Amniotic stem cell (primary cell): ENCODE data around the gene PPIE.
"Not testable (repeated sequence)": the region's sequence is repeated elsewhere in the genome, so short reads cannot be mapped to it uniquely, and the experiment has no call there.

Source experiments
- DNase-seq: peaks from one replicate; lab custom pipeline; 2025; lab: John Stamatoyannopoulos, UW

Gene PPIE

DNA sequence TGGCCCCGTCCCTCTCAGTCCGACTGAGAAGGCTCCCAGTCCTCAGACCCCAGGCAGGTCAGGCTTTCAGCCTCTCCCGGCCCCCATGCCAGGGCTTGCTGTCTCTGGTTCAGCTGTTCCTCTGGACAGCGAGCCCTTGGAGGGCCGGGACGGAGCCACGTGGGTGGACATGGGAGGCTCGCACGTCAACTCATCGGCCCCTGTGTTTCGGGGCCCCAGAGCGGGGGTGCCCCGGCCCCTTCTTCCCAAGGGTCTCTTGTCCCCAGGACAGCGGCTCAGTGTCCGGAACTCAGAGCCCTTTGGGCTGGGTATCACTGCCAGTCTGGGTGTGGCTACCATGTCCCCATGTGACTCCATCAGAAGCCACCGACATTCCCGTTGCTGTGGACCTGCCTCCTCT, 39.2 kb downstream of the PPIE start:
- DNase-seq = not testable (repeated sequence)

DNA sequence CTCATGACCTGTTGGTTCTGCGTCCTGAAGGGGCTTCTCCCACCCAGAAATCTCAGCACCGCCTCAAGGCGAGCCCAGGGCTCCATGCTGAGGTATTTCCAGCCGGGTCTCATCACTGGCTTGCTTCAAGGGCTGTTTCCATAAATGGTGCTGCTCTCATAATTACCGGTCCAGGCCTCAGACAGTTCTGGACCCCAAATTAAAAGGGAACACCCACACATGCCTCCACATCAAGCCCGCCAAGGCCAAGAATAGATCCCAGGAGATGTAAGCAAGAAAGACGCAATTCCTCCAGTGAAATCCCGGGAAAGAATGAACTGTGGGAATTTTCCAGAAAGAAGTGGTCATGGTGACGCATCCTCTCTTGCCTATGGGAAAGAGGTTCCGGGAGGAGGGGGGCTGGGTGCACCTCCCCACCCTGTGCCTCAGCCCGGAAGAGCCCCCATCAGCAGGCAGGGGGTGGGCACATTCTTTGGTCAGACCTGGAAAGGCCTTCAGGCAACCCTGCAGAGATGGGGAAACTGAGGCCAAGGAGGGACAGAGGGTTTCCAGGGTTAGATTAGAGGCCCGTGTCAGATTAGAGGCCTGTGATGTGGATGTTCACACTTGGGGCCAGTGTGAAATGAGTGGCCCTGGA, 39.9 kb downstream of the PPIE start:
- not testable (repeated sequence) for DNase-seq

GRCh38 chr1:39779137-39779536, 40.5 kb downstream of the PPIE start:
- no peak for DNase-seq

GRCh38 chr1:39779821-39780220, 41.1 kb downstream of the PPIE start:
- DNase-seq = no peak

DNA sequence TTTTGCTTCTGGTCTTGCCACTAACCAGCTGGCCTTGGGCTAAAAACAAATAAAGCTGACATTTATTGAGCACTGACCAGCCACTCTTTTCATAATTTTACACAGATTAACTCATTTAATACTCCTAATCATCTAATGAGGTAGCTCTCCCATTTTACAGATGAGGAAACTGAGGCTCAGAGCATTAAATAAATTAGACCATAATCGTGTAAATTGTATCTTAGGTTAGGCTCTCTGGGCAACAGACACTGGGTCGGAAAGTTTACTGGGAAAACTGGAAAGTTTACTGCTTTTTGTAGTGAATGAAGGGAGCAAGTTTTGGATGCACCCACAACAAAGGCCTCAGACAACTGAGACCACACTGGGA, 42.6 kb downstream of the PPIE start:
- DNase-seq = no peak

GRCh38 chr1:39782103-39782502, 43.4 kb downstream of the PPIE start:
- DNase-seq = no peak

DNA sequence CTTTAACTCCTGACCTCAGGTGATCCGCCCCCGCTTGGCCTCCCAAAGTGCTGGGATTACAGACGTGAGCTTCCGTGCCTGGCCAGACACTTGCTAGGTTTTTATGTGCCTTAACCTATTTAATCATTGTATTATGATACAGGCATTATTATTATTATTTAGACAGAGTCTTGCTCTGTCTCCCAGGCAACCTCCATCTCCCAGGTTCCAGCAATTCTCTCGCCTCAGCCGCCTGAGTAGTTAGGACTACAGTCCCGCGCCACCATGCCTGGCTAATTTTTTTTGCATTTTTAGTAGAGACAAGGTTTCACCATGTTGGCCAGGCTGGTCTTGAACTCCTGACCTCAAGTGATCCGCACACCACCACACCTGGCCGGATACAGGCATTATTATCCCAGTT, 44.0 kb downstream of the PPIE start:
- not testable (repeated sequence) for DNase-seq

- DNase-seq = not testable (repeated sequence)
These were observed 47.8 kb downstream of the PPIE start for GRCh38 chr1:39786303-39787107.

GRCh38 chr1:39787108-39787375, 48.4 kb downstream of the PPIE start:
- not testable (repeated sequence) for DNase-seq

DNA sequence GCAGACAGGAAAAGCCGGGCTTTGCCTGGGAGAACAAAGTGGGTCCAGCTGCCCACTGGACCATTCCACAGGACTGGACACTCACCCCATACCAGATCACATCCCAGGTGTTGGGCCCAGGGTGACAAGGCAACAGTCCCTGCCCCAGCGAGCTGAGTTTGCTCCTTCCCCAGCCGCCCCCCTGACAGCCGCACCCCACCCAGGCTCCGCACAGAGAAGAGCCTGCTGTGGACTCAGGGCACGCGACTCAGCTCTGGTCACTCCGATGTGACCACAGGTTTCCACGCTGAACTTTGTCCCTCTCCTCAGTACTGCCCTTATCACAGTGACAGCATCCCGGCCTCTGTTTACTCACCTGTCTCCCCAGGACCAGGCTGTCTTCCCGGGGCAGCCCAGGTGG, 48.8 kb downstream of the PPIE start:
- DNase-seq = no peak

DNA sequence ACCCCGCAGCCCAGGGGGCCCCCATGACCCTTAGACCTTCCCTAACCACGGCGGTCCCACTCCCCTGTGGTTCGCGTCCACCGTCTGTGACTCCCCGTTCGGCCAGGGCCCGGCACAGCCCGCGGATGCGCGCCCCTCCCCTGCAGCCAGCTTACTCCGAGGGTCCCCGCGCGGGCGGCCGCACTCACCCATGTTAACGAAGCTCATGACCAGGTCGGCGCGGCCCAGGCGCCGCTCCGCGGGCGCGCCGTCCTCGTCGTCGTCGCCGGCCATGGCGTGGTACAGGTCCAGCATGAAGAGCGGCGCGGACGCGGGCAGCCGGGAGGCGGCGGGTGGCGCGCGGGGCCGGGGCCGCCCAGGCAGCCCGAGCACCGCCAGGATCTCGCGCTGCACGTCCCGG, 49.3 kb downstream of the PPIE start:
- DNase-seq = not testable (repeated sequence)

DNA sequence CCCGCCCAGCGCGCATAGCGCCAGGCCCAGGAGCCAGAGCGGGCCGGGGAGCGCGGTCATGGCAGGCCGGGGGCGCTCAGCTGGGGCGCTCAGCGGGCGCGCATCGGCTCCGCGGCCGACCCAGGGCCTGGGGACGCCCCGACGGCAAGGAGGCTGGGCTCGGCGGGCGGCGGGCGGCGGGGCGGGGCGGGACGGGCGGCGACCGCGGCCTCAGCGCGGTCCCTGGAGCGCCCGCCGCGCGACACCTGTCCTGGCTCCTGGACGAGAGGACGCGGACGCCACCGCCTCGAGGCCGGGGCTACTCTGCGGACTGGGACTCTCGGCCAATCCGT, 49.7 kb downstream of the PPIE start:
- DNase-seq = no peak

DNA sequence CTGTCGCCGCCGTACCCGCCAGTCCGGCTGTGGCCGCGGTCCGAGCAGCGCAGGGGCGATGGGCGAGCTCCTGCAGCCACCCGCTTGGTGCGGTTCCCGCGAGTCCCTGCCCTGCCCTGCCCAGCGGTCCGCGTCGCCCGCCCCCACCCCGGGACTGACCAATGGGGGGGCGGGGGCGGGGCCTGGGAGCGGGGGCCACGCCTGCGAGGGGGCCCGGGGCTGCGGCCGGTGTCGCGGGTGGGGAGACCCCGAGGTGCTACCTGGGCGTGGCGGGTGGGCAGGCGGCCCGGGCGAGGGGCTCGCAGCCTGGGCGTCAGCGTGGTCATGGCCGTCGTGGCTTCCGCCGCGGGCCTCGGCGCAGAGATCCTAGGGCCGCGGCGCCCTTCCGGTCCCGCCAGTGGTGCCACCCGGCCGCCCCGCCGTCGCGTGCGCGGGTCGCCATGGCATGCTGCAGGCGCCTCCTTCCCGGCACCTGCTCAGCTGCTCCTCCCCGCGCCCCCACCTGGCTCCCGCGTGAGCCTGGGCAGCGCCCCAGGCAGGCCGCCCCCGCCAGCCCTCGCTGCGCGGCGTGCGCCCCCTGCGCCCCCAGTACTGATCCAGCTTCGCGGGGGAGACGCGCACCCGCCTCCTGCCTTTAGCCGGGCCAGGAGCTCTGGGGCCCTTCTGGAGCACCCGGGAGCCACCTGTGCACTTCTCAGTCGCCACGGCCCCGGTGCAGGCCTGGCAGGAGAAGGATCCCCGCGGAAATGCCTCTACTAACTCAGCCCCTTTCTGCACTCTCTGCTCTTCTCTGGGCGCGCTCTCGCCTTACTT, 50.3 kb downstream of the PPIE start, which contains the start of gene BMP8B:
BMP8B (minus strand) TSS at position 108 of the 813 bp plus-strand sequence. CDS start 380 bp downstream, outside the sequence.
- no peak for DNase-seq

DNA sequence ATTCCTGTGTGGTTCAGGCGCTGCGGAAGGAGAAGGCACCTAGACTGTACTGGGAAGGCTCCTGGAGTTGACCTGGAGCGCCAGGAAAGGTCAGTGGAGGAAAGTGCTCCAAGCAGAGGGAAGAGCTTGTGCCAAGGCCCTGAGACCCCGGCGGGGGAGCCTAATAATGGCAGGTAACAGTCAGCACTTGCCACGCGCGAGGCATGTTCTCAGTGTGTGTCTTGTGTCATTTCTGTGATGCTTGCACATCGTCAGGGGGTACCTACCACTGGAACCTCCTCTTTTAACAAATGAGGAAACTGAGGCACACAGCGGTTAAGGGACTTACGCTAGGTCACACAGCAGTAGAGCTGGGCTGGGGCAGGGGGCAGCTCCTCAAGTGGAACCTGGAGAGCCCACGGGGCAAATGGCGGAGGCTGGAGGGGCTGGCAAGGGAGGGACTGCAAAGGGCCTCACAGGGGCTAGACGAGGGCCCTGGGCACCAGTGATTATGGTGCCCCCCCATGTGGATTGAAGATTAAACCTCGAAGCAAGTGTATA, 51.0 kb downstream of the PPIE start:
- DNase-seq = no peak

- DNase-seq = no peak
These were observed 53.2 kb downstream of the PPIE start for GRCh38 chr1:39791838-39792237.

DNA sequence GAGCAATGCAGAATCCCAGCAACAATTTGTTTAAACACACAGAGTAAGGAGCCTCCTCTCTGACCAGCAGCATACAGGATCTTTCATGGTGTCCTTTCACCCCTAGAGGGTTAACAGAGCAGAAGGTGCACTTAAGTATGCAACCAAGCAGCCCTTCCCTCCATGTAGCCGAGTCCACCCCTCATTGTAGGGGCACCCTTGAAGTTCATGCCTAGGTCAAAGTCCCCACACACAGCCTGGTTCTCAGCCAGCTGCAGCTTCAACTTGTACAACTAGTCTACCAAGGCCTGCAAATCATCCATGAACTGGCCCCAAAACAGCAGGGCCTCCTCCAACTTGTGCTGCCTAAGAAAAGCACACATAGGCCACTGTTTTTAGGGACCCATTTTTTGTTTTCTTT, 57.0 kb downstream of the PPIE start:
- no peak for DNase-seq

GRCh38 chr1:39798859-39799769, 60.4 kb downstream of the PPIE start:
- DNase-seq = not testable (repeated sequence)

- DNase-seq = peak; percentile 13
These were observed 61.2 kb downstream of the PPIE start for GRCh38 chr1:39799770-39800470.

DNA sequence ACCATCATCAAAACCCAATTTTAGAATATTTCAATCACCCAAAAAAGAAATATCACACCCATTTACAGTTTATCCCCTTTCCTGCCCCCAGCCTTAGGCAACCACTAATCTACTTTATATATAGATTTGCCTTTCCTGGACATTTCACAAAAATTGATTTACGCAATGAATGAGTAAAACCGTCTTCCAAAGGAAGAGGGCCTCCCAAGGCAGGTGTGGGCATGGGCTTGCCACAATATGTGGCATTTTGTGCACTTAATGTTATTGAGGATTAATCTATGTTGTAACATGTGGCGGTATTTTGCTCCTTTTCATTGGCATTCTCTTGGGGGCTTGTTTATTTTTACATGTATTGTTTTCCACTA, 61.8 kb downstream of the PPIE start:
- DNase-seq = no peak

DNA sequence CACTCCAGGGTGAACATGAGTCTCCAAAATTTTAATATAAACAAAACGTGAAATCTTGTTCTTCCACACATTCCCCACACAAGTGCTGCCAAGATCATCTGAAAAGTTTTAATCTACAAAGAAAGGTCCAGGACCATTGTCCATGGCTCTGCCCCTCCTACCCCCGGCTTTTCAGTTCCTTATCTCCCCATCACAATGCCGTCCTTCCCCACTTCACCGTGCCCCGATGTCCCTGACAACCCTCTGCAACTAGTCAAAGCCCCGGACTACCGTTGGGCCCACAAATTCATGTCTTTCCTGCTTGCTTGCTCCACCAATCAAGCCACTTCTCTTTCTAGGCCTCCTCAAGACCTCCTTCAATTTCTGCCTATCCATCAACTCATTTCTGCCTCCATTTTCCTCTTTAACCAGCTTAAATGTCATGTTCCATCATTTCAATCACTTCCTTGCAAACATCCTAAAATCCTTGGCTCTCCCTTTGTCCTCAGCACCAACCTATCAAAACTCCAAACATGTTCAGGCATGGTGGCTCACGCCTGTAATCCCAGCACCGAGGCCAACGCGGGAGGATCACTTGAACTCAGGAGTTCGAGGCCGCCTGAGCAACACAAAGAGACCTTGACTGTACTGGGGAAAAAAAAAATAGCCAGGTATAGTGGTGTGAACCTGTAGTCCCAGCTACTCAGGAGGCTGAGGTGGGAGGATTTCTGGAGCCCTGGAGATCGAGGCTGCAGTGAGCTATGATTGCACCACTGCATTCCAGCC, 64.0 kb downstream of the PPIE start:
- DNase-seq = no peak
